HFFc6 (cell line): ENCODE results near the gene ARFRP1. TPM values are rescaled to one million over a fixed set of nuclear protein-coding genes. Genes with fewer than 3 reads are reported as not detected.

ENCODE experiments used
- DNase-seq: peaks from one replicate; pipeline ENCODE4 v3.0.0-alpha.2; 2018
- H3K27ac Mint-ChIP-seq: 2 replicates; pipeline ENCODE4 v1.8.0; 2020; ENCODE audit warnings: mild to moderate bottlenecking, mixed read lengths
- H3K27me3 Mint-ChIP-seq: 2 replicates; pipeline ENCODE4 v1.8.0; 2021; ENCODE audit warnings: mild to moderate bottlenecking, moderate library complexity, mixed read lengths; ENCODE audit not compliant: insufficient read depth
- H3K36me3 Mint-ChIP-seq: 2 replicates; pipeline ENCODE4 v1.8.0; 2021; ENCODE audit warnings: low read depth, mixed read lengths
- H3K4me1 Mint-ChIP-seq: 2 replicates; pipeline ENCODE4 v1.8.0; 2020; ENCODE audit warnings: low read depth, mixed read lengths
- H3K4me3 Mint-ChIP-seq: 2 replicates; pipeline ENCODE4 v1.8.0; 2020; ENCODE audit warnings: mild to moderate bottlenecking, moderate library complexity, mixed read lengths
- H3K9me3 Mint-ChIP-seq: 2 replicates; pipeline ENCODE4 v1.8.0; 2020; ENCODE audit warnings: mild to moderate bottlenecking, mixed read lengths
- total RNA-seq, 6 experiments: library from RNA; stranded (reverse); fragmentation: NEBNext Ultra II Directional; extraction: Animal tissue kit (Norgen Biotek cat#: 25700); gene quantifications; 2 replicates in 1 of 6; 3 replicates in 5 of 6; pipeline ENCODE4 v1.2.3, GENCODE V29; 2021
- TF ChIP-seq, protein P1 (sequence below): fragments of 200-600 bp; sonication (generic); IDR thresholded peaks from 2 replicates; pipeline ENCODE4 v1.5.0; 2021; ENCODE audit warnings: antibody characterized with exemption, mild to moderate bottlenecking

ARFRP1 gene
- total RNA-seq, 6 experiments from 2014 or later, result 35.1 to 44.2 (median 37.4) TPM

DNA sequence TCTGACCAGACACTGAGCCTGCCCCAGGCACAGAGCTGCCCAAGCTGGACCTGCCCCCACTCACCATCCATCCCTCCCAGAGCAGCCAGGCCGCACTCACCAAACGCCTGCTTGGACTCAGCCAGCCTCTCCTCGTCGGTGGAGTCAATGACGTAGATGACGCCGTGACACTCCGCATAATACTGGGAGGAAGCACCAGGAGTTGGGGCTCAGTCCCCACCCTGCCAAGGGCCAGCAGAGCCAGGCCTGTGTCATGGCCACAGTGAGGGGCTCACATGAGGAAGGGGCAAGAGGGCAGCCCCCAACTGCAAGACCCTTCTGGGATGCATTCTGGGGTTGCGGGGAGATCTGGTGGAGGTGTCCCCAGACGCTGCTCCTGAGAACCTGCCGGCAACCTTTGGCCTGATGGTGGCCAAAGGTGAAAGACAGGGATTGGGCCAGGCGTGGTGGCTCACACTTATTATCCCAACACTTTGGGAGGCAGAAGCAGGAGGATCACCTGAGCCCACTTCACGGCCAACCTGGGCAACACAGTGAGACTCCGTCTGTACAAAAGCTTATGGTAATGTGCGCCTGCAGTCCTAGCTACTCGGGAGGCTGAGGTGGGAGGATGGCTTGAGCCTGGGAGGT lies 5.6 kb downstream of the ARFRP1 start:
- DNase-seq, result no peak
- peaks cover 12% of the 10 kb centered on the region for H3K36me3 Mint-ChIP-seq
- H3K4me3 Mint-ChIP-seq, result no peak overlapping the region
- no peak overlapping the region for H3K27ac Mint-ChIP-seq
- TF ChIP-seq, protein P1, sequence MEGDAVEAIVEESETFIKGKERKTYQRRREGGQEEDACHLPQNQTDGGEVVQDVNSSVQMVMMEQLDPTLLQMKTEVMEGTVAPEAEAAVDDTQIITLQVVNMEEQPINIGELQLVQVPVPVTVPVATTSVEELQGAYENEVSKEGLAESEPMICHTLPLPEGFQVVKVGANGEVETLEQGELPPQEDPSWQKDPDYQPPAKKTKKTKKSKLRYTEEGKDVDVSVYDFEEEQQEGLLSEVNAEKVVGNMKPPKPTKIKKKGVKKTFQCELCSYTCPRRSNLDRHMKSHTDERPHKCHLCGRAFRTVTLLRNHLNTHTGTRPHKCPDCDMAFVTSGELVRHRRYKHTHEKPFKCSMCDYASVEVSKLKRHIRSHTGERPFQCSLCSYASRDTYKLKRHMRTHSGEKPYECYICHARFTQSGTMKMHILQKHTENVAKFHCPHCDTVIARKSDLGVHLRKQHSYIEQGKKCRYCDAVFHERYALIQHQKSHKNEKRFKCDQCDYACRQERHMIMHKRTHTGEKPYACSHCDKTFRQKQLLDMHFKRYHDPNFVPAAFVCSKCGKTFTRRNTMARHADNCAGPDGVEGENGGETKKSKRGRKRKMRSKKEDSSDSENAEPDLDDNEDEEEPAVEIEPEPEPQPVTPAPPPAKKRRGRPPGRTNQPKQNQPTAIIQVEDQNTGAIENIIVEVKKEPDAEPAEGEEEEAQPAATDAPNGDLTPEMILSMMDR, result no peak
- no peaks in the 10 kb centered on the region for H3K9me3 Mint-ChIP-seq
- H3K4me1 Mint-ChIP-seq, result peaks cover 27% of the 10 kb centered on the region
- peaks cover 18% of the 10 kb centered on the region for H3K27me3 Mint-ChIP-seq

DNA sequence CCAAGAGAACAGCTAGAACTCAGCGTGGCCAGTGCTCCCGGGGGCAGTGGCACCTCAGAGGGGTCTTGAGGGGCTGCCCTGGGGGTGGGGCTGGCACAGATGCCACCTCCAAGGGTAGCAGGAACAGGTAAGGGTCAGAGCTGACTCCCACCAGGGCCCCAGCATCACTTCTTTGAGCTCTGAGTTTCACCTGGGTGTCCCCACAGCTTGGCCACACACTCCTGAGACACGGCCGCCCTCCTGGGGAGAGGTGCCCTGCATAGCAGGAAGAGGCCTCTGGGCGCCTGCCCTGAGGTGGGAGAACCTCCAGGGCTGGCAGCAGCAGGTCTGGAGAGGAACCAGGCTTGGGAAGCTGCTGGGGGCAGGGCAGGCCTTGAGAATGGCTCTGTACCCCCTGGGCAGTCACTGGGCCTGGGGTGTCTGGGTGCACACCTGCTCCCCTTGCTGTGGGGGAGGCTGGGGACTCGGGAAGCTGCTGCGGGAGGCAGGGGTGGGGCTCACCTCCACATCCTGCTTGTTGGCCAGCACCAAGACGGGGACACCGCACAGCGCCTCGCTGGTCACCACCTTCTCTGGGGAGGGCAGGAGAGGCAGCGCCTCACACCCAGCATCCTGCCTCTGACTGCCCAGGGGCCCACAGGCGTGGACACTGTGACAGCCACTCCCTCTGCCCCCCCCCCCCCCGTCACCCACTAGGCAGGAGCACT lies 6.3 kb downstream of the ARFRP1 start:
- peaks cover 7% of the 10 kb centered on the region for H3K36me3 Mint-ChIP-seq
- no peak overlapping the region for H3K4me3 Mint-ChIP-seq
- TF ChIP-seq, protein P1, result no peak
- no peaks in the 10 kb centered on the region for H3K9me3 Mint-ChIP-seq
- H3K4me1 Mint-ChIP-seq, result peaks cover 21% of the 10 kb centered on the region
- H3K27me3 Mint-ChIP-seq, result peaks cover 18% of the 10 kb centered on the region
- H3K27ac Mint-ChIP-seq, result no peak overlapping the region; the same call in 1 of the 2 replicates
- no peak for DNase-seq

DNA sequence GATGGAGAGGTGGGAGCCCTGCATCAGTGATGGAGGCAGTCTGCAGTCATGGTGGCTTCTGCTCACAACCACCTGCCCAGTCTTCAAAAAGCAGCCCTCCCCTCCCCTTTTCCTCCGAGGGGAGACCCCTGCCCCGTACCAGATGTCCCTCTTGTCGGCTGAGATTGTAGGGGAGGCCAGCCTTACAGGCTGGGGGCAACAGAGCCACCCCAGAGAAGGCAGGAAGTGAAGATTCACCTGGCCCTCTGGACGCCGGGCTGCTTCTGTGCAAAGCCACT lies 6.8 kb downstream of the ARFRP1 start:
- no peak for DNase-seq
- peaks cover 23% of the 10 kb centered on the region for H3K27me3 Mint-ChIP-seq
- H3K4me1 Mint-ChIP-seq, result peaks cover 16% of the 10 kb centered on the region
- no peaks in the 10 kb centered on the region for H3K9me3 Mint-ChIP-seq
- H3K27ac Mint-ChIP-seq, result no peak overlapping the region; the same call in 1 of the 2 replicates
- H3K4me3 Mint-ChIP-seq, result no peak overlapping the region
- TF ChIP-seq, protein P1, result no peak
- H3K36me3 Mint-ChIP-seq, result peaks cover 5% of the 10 kb centered on the region; the same call in 1 of the 2 replicates

DNA sequence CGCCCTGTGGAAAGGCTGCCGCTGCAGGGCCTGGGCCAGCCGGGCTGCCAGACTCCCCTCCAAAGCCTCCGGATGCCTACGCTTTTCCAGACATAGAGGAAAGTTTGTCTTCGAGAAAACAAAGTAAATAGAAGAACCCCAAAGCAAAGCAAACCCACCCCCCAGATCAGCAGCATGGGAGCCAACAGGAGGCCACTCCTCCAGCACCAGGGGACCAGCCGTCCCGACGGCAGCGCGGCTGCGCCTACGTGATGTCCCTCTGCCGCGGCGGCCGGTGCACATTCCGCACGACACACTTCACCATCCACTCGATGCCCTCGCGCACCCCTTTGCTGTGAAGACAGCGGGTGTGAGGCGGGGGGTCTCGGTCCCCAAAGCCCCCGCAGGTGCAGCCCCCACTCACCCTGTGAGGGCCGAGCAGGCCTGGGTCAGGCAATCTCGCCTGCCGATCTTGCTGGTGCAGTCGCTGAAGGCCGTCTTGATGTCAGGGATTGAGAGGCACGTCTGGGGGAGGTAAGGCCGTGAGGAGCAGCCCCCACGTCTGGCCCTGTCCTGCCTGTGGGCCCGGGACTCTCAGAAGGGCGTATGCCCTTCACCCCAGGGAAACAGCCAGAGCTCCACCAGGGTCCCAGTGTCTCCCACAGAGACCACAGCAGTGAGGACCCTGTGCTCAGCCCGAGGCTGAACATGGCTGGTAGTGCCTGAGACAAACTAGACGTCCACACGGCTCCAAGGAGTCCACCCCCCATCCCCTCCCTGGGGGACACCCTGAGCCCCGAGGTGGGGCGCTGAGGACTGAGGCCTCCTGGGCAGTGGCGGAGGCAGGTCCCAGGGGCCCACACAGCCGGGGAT lies 7.4 kb downstream of the ARFRP1 start:
- Mint-ChIP-seq H3K27me3 (peaks cover 26% of the 10 kb centered on the region), H3K36me3 (peaks cover 5% of the 10 kb centered on the region; the same call in 1 of the 2 replicates), H3K4me3 (no peak overlapping the region; the same call in 1 of the 2 replicates), H3K27ac (peak overlapping the region; percentile 95), H3K9me3 (no peaks in the 10 kb centered on the region), H3K4me1 (peaks cover 10% of the 10 kb centered on the region)
- no peak for DNase-seq
- TF ChIP-seq, protein P1, result no peak

DNA sequence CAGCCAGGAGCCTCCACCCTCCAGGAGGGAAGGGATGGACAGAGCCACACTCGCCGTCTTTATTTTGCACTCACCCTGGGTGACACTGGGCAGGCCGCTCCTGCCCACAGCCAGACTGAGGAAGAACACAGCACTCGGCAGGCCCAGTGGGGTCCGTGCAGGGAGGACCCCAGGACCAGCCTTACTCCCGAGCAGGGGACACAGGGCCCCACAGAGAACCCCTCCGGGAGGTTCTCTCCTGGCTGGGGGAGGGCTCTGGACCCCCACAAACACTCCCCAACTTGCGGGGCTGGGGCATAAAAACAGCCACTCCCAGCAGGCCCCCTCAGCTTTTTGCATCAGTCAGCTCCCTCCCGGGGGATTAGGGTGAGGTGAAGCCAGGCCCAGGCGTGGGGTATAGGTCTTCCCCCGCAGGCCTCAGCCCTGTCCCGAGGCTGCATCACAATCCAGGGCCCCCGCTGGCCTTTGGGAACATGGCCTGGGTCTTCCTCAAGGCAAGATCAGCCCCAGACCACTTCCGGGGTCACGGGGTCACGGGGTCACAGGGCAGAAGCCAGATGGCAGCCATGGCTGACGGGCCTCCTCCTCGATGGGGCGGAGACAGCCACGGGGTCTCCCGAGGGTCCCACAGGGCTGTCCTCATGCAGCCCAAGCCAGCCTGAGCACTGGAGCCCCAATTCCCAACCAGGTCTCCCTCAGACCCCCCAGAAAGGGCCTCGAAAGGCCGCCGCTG lies 8.1 kb downstream of the ARFRP1 start:
- peaks cover 31% of the 10 kb centered on the region for H3K27me3 Mint-ChIP-seq
- no peaks in the 10 kb centered on the region for H3K9me3 Mint-ChIP-seq
- TF ChIP-seq, protein P1, result no peak
- H3K4me3 Mint-ChIP-seq, result peak overlapping the region; percentile 50
- DNase-seq, result no peak
- H3K36me3 Mint-ChIP-seq, result no peaks in the 10 kb centered on the region; the same call in 1 of the 2 replicates
- H3K4me1 Mint-ChIP-seq, result peaks cover 10% of the 10 kb centered on the region; the same call in 1 of the 2 replicates
- H3K27ac Mint-ChIP-seq, result peak overlapping the region; percentile 95
